Large intestine (tissue), 3 donors: ENCODE results near the gene HDAC9. TPM values are rescaled to one million over a fixed set of nuclear protein-coding genes. Genes with fewer than 3 reads are reported as not detected.

Experiments used
- DNase-seq, 2 donors: peaks; one replicate each; pipeline versions ENCODE4 v3.0.0 to v3.0.0-alpha.2; 2013
- H3K27ac ChIP-seq: one replicate; pipeline ENCODE4 v1.5.1; 2013; ENCODE audit warnings: low read length
- H3K27me3 ChIP-seq: 2 replicates; pipeline ENCODE4 v1.6.1; 2013; ENCODE audit warnings: low read length; ENCODE audit not compliant: control insufficient read depth, insufficient read depth
- H3K36me3 ChIP-seq: 2 replicates; pipeline ENCODE4 v1.6.1; 2013; ENCODE audit warnings: low read length; ENCODE audit not compliant: control insufficient read depth, insufficient read depth
- H3K4me1 ChIP-seq: one replicate; pipeline ENCODE4 v1.6.1; 2013; ENCODE audit warnings: low read length; ENCODE audit not compliant: control insufficient read depth, insufficient read depth
- H3K4me3 ChIP-seq: one replicate; pipeline ENCODE4 v1.5.1; 2013; ENCODE audit warnings: low read length
- H3K9me3 ChIP-seq: one replicate; pipeline ENCODE4 v1.6.1; 2013; ENCODE audit warnings: mild to moderate bottlenecking, low read depth, low read length, moderate library complexity; ENCODE audit not compliant: control insufficient read depth
- WGBS: methylation state at CpG from one replicate; pipeline ENCODE4 v1.1.5; 2013; ENCODE audit warnings: low lambda C conversion rate; ENCODE audit not compliant: insufficient coverage; 5-methylcytosine and 5-hydroxymethylcytosine counted together
- polyA plus RNA-seq: library from polyadenylated mRNA; unstranded; fragments of 120-200 nt; gene quantifications from one replicate; pipeline ENCODE4 v1.2.1, GENCODE V29; 2013

The HDAC9 gene
- polyA plus RNA-seq, 1 donor, result 6.2 TPM

GRCh38 chr7:18521945-18522566 is 26.5 kb downstream of the HDAC9 start:
- Histone ChIP-seq H3K27ac (no peak overlapping the region), H3K9me3 (no peaks in the 10 kb centered on the region), H3K36me3 (no peaks in the 10 kb centered on the region), H3K4me3 (no peak overlapping the region), H3K27me3 (no peaks in the 10 kb centered on the region), H3K4me1 (no peaks in the 10 kb centered on the region)
- no peak for DNase-seq
- WGBS, result 68% methylated on average over 3 of the region's 5 CpGs

GRCh38 chr7:18524248-18524647 is 28.7 kb downstream of the HDAC9 start:
- no peaks in the 10 kb centered on the region for H3K4me1 ChIP-seq
- H3K27me3 ChIP-seq, result no peaks in the 10 kb centered on the region
- H3K4me3 ChIP-seq, result no peak overlapping the region
- no peaks in the 10 kb centered on the region for H3K36me3 ChIP-seq
- DNase-seq, result no peak
- no peak overlapping the region for H3K27ac ChIP-seq
- H3K9me3 ChIP-seq, result no peaks in the 10 kb centered on the region
- 67% methylated on average over 1 of the region's 3 CpGs for WGBS

- Histone ChIP-seq H3K27ac (no peak overlapping the region), H3K4me1 (no peaks in the 10 kb centered on the region), H3K4me3 (no peak overlapping the region), H3K36me3 (no peaks in the 10 kb centered on the region), H3K9me3 (no peaks in the 10 kb centered on the region), H3K27me3 (no peaks in the 10 kb centered on the region)
- DNase-seq, result no peak
These were observed 30.9 kb downstream of the HDAC9 start for GRCh38 chr7:18526368-18526878.

GRCh38 chr7:18529239-18529638 is 33.7 kb downstream of the HDAC9 start:
- H3K27me3 ChIP-seq, result no peaks in the 10 kb centered on the region
- H3K4me1 ChIP-seq, result no peaks in the 10 kb centered on the region
- H3K4me3 ChIP-seq, result no peak overlapping the region
- H3K9me3 ChIP-seq, result no peaks in the 10 kb centered on the region
- H3K27ac ChIP-seq, result no peak overlapping the region
- WGBS, result no CpG with 5 or more reads among the region's 1 CpG
- H3K36me3 ChIP-seq, result no peaks in the 10 kb centered on the region
- no peak for DNase-seq

- Histone ChIP-seq H3K36me3 (no peaks in the 10 kb centered on the region), H3K27ac (no peak overlapping the region), H3K4me3 (no peak overlapping the region), H3K9me3 (no peaks in the 10 kb centered on the region), H3K4me1 (no peaks in the 10 kb centered on the region), H3K27me3 (no peaks in the 10 kb centered on the region)
- 100% methylated on average over 3 of the region's 5 CpGs for WGBS
- no peak for DNase-seq
These were observed 35.0 kb downstream of the HDAC9 start for GRCh38 chr7:18530224-18531179.

- H3K36me3 ChIP-seq, result no peaks in the 10 kb centered on the region
- no peak overlapping the region for H3K27ac ChIP-seq
- H3K9me3 ChIP-seq, result no peaks in the 10 kb centered on the region
- no peaks in the 10 kb centered on the region for H3K27me3 ChIP-seq
- 83% methylated on average over 1 of the region's 3 CpGs for WGBS
- DNase-seq, result no peak
- H3K4me3 ChIP-seq, result no peak overlapping the region
- no peaks in the 10 kb centered on the region for H3K4me1 ChIP-seq
These were observed 36.0 kb downstream of the HDAC9 start for GRCh38 chr7:18531539-18531938.

GRCh38 chr7:18532813-18533212 is 37.3 kb downstream of the HDAC9 start:
- H3K9me3 ChIP-seq, result no peaks in the 10 kb centered on the region
- H3K36me3 ChIP-seq, result no peaks in the 10 kb centered on the region
- no peak for DNase-seq
- H3K4me1 ChIP-seq, result no peaks in the 10 kb centered on the region
- no peak overlapping the region for H3K4me3 ChIP-seq
- no peak overlapping the region for H3K27ac ChIP-seq
- WGBS, result 56% methylated on average over 2 of the region's 2 CpGs
- H3K27me3 ChIP-seq, result no peaks in the 10 kb centered on the region

- DNase-seq, result no peak
- Histone ChIP-seq H3K4me1 (no peaks in the 10 kb centered on the region), H3K36me3 (no peaks in the 10 kb centered on the region), H3K27me3 (no peaks in the 10 kb centered on the region), H3K4me3 (no peak overlapping the region), H3K9me3 (no peaks in the 10 kb centered on the region), H3K27ac (no peak overlapping the region)
- WGBS, result 20% methylated on average over 1 of the region's 5 CpGs
These were observed 38.9 kb downstream of the HDAC9 start for GRCh38 chr7:18534481-18534880.

GRCh38 chr7:18535810-18536415 is 40.4 kb downstream of the HDAC9 start:
- Histone ChIP-seq H3K36me3 (no peaks in the 10 kb centered on the region), H3K9me3 (no peaks in the 10 kb centered on the region), H3K27me3 (no peaks in the 10 kb centered on the region), H3K27ac (no peak overlapping the region), H3K4me1 (no peaks in the 10 kb centered on the region), H3K4me3 (no peak overlapping the region)
- DNase-seq, result no peak
- no CpG with 5 or more reads among the region's 2 CpGs for WGBS

GRCh38 chr7:18536486-18536885 is 40.9 kb downstream of the HDAC9 start:
- no peaks in the 10 kb centered on the region for H3K27me3 ChIP-seq
- no peaks in the 10 kb centered on the region for H3K9me3 ChIP-seq
- H3K36me3 ChIP-seq, result no peaks in the 10 kb centered on the region
- H3K27ac ChIP-seq, result no peak overlapping the region
- no peaks in the 10 kb centered on the region for H3K4me1 ChIP-seq
- H3K4me3 ChIP-seq, result no peak overlapping the region
- DNase-seq, result no peak
- 25% methylated on average over 1 of the region's 1 CpG for WGBS
